Fibroblast of peridontal ligament (primary cell): ENCODE measurements around the gene COMMD10.
"Not testable (repeated sequence)": the region's sequence is repeated elsewhere in the genome, so short reads cannot be mapped to it uniquely, and the experiment has no call there.

Experiments
- DNase-seq: peaks from one replicate; pipeline ENCODE4 v3.0.0-alpha.2; 2010; ENCODE audit errors: extremely low read depth

Gene COMMD10

GRCh38 chr5:116097301-116097700, 12.5 kb downstream of the COMMD10 start:
- DNase-seq, result no peak

GRCh38 chr5:116098998-116099397, 14.2 kb downstream of the COMMD10 start:
- no peak for DNase-seq

GRCh38 chr5:116104941-116105340, 20.1 kb downstream of the COMMD10 start:
- not testable (repeated sequence) for DNase-seq

- no peak for DNase-seq
Measured at GRCh38 chr5:116115163-116115562, 30.3 kb downstream of the COMMD10 start.

- DNase-seq, result peak; percentile 25
Measured at GRCh38 chr5:116130471-116130870, 45.6 kb downstream of the COMMD10 start.

GRCh38 chr5:116130976-116131375, 46.2 kb downstream of the COMMD10 start:
- no peak for DNase-seq

GRCh38 chr5:116133281-116133680, 48.5 kb downstream of the COMMD10 start:
- no peak for DNase-seq

- DNase-seq, result peak; percentile 10
Measured at GRCh38 chr5:116135344-116135743, 50.5 kb downstream of the COMMD10 start.

GRCh38 chr5:116137544-116138378, 52.9 kb downstream of the COMMD10 start:
- DNase-seq, result peak; percentile 81

- no peak for DNase-seq
Measured at GRCh38 chr5:116142495-116142894, 57.7 kb downstream of the COMMD10 start.

GRCh38 chr5:116144103-116144502, 59.3 kb downstream of the COMMD10 start:
- peak; percentile 14 for DNase-seq

GRCh38 chr5:116144991-116145390, 60.2 kb downstream of the COMMD10 start:
- DNase-seq, result no peak

GRCh38 chr5:116145416-116145815, 60.6 kb downstream of the COMMD10 start:
- no peak for DNase-seq

- DNase-seq, result peak; percentile 12
Measured at GRCh38 chr5:116152169-116152568, 67.3 kb downstream of the COMMD10 start.

- DNase-seq, result no peak
Measured at GRCh38 chr5:116153687-116154174, 68.9 kb downstream of the COMMD10 start.

GRCh38 chr5:116154252-116154651, 69.4 kb downstream of the COMMD10 start:
- DNase-seq, result no peak

GRCh38 chr5:116154931-116155330, 70.1 kb downstream of the COMMD10 start:
- DNase-seq, result no peak

- DNase-seq, result no peak
Measured at GRCh38 chr5:116157902-116158301, 73.1 kb downstream of the COMMD10 start.

- DNase-seq, result no peak
Measured at GRCh38 chr5:116159006-116159405, 74.2 kb downstream of the COMMD10 start.

GRCh38 chr5:116174111-116174510, 89.3 kb downstream of the COMMD10 start:
- DNase-seq, result no peak

- no peak for DNase-seq
Measured at GRCh38 chr5:116176121-116176520, 91.3 kb downstream of the COMMD10 start.

- DNase-seq, result no peak
Measured at GRCh38 chr5:116178925-116179324, 94.1 kb downstream of the COMMD10 start.

GRCh38 chr5:116209166-116209565, 124.3 kb downstream of the COMMD10 start:
- no peak for DNase-seq

GRCh38 chr5:116212225-116212624, 127.4 kb downstream of the COMMD10 start:
- DNase-seq, result no peak
